Measurements from ENCODE around the gene LNP1.
"Not testable (repeated sequence)": the region's sequence is repeated elsewhere in the genome, so short reads cannot be mapped to it uniquely, and the experiment has no call there.

LNP1 gene, protein sequence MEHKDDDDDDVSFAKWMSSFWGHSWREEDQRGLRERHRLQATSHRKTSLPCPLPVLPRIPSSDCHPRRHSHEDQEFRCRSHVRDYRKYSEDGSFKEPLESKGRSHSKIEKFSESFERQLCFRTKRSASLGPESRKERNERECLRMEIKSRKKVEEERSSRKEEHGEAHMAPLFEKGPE

DNA sequence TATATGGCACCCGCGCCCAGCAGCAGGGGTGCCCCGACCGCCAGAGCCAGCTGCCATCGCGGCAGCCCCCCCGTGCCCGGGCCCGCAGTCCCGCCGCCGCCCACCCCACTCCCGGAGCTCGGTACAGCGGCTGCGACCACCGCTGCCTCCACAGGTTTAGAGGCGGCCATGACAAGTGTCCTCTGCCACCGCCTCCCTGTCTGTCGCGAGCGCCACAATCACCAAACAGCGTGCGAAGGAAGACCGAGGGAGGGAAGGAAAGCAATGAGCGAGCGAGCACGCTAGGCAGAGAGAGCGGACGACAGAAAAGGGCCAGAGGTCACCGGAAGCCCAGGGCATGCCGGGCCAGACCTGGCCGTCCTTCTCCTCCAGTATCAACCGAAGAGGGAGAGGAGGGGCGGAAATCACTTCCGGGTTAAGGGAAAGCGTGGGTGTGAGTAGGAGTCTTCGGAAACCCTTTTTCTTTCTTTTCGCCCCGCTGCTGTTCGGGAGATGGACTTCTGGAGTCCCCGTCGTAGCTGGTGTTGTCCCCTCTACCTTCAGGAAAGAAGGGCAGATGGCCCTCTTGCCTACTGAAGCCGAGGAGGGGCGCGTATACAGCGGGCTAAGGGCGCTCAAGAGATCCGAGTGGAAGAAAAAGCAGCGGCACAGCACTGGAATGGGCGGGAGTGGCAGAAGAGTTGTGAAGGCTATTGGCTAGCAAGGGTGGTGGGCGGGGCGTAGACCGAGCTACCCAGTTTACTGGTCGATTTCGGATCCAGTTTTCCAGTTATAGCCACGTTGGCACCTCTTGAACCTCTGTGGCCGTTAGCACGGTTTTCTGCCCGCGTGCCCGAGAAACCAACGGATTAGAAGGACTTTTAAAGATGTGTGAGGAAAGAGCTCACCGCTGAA lies at the start of gene LNP1, which contains the start of gene TOMM70:
Gene LNP1, plus strand, starts transcription at position 760 of the 894 bp plus-strand sequence. CDS start 28,191 bp downstream, outside the sequence.
Gene TOMM70, minus strand, starts transcription at position 310 of the 894 bp plus-strand sequence. Its CDS starts 140 bp downstream, at position 170.
- peak; percentile 88 for DNase-seq

DNA sequence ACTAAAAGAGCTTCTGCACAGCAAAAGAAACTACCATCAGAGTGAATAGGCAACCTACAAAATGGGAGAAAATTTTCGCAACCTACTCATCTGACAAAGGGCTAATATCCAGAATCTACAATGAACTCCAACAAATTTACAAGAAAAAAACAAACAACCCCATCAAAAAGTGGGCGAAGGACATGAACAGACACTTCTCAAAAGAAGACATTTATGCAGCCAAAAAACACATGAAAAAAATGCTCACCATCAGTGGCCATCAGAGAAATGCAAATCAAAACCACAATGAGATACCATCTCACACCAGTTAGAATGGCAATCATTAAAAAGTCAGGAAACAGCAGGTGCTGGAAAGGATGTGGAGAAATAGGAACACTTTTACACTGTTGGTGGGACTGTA lies 49.6 kb upstream of the LNP1 start:
- DNase-seq: not testable (repeated sequence)

DNA sequence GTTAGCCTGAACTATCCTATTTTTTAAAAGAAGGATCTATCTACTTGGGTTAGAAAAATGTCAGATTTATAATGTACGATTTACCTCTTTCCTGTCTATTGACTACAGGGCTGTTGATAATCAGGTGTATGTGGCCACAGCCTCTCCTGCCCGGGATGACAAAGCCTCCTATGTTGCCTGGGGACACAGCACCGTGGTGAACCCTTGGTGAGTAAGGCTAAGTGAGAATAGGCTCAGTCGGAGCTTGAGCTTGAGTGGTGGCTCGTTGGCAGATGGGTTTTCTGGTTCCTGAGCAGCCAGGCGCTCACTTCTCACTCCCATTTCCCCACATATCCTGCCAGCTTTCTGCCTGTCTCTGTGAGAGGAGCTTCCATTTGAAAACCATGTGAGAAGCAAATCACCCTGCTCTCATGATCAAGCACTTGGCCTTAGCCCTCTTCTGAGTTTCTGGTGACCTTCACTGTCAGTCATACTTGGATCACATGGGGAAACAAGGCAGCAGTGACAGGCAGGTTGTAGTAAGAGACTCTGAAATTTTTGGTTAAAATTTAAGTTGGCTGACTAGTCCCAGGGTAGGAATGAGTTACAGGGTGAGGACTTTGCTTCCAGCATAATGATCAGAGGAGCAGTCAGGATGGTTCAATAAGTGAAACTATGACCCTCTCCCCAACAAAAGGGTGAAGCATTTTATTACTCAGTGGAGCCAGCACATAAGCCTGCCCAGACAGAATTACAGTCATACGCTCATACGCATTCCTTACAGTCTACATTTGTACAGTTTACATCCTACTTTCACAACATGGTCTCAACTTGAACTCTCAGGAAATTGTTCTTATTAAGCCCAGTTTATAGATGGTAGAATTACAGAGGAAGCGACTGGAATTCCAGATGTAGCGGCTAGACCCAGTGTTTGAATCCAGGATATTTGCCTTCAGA lies 48.8 kb upstream of the LNP1 start:
- no peak for DNase-seq

DNA sequence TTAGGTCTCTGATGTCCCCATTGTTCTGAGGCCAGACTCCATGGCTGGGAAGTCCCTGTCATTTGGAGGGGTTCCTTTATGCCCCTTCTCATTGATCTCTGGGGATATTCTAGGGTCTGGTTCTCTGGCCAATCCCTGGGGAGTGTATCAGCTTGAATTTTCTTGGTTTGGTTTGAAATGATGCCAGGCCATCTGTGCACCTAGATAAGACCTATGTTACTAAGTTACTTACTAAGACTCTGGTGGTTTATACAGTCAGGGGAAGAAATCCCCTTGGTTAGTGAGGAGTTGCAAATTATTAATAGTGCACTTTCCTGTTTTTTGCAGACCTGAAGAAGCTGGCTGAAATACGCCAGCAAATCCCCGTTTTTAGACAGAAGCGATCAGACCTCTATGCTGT lies 46.5 kb upstream of the LNP1 start:
- no peak for DNase-seq

DNA sequence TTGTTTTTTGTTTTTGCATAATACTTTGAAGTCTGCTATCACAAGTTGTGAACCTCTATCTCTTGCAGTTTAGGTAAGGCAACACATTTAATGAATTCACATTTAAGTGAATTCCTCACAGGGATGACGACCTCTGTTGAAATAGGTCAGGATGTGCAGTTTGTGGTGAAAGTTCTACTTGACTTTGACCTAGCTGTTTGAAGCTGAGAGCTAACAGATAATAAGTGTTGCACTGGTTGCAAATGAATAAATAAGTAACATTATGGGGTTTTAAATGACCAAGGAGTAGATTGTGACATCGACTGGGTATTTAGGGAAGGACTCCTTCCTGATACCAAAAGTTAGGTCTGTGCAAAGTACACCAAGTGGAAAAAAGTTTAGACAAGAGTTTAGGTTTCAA lies 42.9 kb upstream of the LNP1 start:
- no peak for DNase-seq

DNA sequence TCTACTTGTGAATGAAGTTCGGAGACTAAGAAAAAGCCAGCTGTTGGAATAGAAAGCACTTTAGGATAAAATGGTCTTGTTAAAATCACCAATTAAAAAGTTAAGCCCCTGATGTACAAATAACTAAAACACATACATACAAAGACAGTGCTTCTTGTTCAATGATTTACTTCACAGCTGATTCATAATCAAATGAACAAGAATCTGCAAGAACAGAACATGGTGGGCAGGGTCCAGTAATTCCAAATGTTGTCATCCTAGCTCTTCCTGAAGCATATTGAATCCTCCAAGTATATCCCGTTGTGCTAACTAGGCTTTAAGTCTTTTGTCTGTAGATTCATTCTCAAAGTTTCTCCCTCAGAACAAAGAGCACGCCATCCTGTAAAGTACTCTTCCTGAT lies 42.3 kb upstream of the LNP1 start:
- DNase-seq: no peak

DNA sequence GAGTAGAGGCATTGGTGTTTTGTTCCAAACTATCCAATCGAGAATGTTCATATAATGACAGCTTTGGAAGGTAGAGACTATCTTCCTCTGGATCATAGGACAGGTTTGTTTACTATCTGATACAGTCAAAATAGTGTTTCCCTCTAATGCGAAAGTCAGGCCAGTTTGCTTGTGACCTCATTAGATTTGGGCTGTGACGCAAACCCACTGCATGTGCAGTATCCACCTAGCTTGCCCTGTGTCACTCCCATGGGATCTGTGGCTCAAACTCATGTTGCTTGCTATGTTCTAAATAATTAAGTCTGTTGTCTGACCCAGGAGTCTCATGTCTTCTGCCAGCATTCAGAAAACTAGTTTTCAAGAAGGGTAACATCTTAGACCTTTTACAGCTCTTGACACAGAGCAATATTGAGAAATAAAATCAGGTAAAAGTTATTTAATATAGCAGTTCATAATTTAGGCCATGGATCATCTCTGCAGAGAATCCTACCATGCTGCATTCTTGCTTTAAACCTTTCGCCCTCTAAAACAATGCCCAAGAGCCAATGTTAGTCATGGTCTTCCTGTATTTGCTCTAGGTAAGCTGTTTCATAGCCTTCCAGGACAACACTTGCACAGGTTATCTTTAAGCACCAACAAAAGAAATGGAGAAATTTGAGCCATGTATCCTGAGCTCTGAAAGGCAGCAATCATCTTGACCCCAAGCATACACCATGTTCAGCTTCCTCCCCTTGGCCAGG lies 40.4 kb upstream of the LNP1 start:
- no peak for DNase-seq

DNA sequence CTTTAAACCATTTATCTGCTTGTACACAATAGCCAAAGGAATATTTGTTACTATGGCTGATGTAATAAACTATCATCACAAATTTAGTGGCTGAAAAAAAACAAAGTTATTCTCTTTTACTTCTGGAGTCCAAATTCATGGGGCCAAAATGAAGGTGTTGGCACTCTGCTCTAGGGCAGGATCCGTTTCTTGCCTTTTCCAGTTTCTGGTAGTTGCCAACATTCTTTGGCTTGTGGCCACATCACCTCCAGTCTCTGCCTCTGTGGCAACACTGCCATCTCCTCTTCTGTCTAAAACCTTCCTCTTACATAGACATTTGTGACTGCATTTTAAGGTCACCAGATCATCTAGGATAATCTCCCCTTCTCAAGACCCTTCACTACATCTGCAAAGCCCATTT lies 39.4 kb upstream of the LNP1 start:
- no peak for DNase-seq

DNA sequence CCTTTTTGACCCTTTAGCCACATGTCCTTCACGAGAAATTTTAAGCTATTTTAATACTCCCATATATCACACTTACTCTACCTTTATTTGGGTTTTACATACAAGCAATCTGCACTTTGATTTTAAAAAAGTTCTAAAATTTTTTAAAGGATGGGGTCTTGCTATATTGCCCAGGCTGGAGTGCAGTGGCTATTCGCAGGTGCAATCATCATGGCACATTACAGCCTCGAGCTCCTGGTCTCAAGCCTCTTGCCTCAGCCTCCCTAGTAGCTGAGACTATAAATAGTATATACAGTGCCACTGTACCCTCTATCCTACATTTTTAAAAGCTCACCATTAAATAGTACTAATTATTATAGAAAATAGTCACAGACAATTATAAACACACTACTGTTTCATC lies 36.9 kb upstream of the LNP1 start:
- no peak for DNase-seq

DNA sequence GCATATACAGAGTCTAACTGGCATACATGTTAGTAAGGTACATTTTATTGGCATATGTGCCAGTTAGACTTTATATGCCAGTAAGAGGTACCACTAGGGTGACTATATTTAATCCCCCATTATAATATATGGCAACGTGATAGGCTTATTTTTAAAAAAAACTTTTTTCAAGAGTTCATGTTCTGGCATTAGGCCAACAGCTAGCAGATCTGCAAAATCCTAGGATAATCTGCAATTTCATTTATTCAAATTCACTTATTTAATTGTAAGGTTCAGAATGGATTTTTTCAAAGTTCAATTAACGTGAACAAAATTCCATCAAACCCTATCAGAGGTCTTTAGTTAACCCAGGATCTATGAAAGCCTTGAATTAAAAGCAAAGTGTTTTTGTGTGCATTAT lies 34.9 kb upstream of the LNP1 start:
- no peak for DNase-seq

DNA sequence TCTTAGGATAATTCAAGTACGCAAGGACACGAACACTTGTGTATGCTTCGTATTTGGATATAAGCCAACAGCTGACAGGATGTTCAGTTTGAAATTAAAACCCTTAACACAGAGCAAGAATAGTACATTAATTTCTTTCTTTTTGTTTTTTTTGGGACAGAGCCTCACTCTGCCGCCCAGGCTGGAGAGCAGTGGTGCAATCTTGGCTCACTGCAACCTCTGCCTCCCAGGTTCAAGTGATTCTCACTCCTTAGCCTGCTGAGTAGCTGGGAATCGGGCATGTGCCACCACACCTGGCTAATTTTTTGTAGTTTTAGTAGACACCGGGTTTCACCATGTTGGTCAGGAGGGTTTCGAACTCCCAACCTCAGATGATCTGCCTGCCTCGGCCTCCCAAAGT lies 32.9 kb upstream of the LNP1 start:
- DNase-seq: no peak

DNA sequence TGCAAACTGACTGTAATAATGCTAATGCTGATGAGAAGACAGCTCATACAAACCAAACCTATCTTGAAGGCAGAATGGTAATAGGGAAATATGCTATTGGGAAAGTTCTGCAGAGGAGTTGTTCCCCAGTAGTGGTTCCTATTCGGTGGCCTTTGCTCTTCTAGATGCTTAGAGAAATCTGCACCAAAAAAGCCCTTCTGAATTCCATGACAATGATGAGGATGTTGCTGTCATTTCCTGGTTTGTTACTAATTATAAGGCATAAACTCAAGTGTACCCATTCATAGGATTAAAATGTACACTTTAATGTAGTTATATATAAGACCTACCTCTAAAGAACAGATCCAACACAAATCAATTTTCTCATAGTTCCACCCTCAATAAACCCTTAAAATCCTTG lies 30.6 kb upstream of the LNP1 start:
- DNase-seq: no peak

DNA sequence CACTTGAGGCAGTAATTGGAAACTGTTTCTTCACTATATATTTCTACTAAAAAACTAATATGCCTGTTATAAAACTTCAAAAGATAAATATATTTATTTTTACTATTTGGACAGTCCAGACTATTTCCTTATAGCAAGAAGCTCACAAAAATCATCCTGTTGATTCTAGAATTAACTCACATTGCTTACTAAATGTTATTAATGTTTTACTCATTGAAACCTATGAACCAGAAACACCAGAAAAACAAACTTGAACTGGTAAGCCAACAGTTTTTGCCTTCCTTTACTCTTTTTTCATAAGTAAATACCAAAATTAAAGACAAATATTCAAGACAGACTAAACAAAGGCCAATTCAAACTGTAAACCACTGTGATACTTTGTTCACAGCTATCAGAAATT lies 26.8 kb upstream of the LNP1 start:
- no peak for DNase-seq

DNA sequence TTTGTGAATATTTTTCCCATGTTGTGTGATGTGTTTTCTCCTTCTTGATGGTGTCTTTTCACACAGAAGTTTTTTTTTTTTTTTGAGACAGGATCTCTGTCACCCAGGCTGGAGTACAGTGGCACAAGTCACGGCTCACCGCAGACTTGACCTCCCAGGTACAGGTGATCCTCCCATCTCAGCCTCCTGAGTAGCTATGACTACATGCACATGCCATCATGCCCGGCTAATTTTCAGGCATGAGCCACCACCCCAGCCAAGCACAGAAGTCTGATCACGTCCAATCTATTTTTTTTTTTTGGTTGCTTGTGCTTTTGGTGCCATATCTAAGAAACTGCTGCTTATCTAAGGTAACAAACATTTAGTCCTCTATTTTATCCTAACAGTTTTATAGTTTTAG lies 25.0 kb upstream of the LNP1 start:
- DNase-seq: no peak

DNA sequence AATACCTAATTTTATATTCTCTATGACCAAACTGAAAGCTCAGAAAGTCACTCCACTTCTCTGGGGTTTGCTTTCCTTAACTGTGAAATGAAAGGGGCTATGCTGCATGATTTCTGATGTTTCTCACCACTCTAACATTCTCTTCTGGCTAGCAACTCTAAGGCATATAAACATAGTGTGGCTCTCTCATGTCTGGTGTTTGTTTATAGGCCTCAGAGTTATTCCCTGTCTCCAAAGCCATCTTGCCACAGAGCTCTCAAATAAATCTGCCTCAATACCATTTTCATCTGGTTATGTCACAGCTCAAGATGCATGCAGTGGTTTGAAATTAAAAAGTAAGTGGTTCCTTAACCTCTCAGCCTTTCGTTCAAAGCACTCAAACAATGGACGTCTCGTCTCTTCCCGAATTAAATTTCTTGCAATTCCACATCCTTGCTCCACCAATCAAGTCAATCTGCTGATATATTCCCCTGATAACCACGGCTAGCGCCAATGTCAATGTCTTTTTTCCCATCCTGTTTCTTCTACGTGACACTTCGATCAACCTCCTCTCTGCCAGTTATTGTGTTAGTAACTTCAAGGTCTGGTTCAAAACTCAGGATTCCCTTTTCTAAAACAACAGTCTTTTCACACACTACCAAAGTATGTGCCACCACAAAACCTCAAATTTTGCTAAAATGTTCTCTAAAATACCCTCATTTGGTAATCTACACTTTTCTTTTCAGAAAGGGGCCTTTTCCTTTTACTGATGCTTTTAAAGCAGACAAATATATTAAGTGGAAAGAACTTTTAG lies 16.4 kb upstream of the LNP1 start:
- DNase-seq: no peak

DNA sequence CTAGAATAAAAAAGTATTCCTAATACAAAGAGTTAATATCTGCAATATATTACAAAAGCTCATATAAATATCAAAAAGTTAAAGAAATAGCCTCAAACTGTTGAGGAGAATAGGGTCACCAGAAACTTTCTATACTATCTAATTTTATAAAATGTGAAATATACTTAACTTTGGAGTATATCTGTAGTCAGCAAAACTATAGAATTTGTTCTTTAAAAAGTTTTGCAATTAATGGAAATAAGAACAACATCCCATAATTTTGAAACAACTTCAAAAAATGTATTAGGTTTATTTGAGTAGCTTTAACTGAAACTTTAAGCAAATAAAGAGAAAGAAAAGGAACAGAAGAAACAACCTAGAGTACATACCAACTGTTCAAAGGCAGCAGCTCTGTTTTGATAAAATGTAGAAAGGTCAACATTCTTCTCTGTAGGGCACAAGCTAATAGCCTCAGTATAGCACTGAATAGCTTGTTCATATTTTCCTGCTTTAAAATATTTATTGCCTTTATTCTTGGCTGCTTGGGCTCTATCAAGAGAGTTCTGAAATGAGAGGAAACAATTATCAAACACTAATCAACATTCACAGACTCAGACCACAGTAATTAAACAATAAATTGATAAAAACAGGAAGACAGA lies 14.8 kb upstream of the LNP1 start:
- DNase-seq: no peak

DNA sequence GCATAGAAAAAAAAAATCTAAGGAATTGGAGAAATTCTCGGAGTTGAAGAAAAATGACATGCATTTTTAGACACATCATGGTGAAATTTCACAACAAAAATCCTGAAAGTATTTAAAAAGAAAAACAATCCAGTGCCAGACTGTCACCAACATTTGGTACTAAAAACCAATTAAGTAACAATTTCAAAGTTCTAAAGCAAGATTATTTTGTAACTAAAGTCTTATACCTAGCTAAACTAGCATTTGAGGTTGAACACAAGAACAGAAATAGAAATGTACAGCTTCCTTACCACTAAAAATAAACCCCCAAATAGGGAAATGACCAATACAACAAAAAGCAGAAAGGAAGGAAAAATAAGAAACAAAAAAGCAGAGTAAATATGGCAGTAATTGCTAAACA lies 12.3 kb upstream of the LNP1 start:
- no peak for DNase-seq

DNA sequence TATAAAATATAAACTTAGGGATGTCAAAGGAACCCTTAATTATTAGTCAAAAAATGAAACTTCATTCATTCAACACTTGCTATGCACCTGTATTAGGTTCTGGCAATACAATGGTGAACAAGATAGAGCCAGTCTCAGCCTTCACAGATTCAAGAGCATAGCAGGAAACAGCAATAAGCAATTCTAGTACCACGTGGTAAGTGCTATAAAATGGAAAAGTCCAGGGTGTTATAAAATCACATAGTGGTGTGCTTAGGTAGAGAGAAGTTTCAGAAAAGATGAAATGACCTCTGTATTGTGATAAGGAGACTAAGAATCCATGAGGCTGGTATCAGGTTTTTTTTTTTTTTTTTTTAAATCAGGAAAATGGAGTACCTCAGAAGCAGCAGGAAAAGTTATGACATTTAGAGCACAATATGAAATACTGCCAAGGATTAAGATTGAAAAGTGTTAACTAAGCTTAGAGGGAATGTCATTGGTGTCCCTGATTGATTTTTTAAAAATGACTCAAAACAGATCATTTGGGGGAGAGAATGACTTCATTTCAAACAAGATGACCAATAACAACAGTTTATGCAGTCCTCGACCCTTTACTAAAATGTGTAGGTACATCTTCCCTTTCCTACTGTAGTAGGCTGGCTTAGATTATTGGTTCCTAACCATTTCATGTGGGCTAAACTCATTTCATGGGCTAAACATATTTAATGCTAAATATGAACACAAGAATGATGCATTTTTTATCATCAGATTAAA lies 5.5 kb upstream of the LNP1 start:
- no peak for DNase-seq

DNA sequence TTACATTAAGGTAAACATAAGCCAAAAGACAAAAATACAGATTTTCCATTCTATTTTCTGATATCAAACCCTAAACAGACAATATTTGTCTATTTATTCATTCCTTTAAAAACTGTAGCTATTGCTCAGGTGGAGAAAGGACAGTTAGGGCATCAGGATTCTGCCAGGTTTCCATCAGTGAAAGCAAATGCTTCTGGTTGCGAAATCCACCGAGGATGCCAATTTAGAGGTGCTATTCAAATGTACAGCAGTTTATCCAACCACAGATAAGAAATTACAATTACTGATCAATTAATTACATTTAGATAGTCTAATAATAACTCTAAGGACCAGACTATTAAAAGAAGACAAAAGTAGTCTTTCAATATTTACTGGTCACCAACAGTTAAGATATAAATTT lies 4.4 kb upstream of the LNP1 start:
- DNase-seq: no peak

DNA sequence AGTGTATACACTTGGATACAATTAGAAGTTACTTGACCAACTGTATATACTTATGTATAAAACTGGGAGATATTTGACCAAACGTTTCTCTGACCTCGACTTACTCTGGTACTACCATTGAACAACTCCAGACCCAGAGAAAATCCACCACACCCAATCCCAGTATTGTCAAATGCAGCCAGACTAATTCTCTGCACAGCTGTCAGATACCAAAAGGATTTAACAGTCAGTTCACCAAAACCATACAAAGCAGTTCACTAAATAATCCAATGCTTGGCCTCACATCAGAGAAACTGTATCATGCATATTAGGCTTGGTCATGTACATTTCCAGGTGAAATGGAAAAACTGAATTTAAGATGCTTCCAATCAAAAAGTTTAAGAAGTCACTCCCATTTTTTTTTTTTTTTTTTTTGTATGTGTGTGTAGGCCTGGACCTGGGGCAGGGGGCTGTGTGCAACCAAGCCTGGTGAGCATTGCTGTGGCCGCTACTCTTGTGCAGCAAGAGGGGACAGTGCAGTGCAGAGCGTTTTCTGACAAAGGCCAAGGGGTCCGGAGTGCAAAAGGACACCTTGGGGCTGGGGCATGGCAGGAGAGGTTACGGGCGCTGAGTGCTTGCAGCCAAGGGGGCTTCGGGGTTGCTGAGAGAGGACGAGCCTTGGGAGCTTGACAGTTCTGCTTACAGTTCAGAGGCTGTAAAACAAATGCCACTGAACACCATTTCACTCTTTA lies 1.8 kb upstream of the LNP1 start:
- DNase-seq: no peak
